ENCODE measurements around the gene QRSL1. TPM values are rescaled to one million over a fixed set of nuclear protein-coding genes. Genes with fewer than 3 reads are reported as not detected.

The QRSL1 gene
- total and polyA plus RNA-seq, 3 donors from 2014 or later: 9.1 to 13.3 (median 9.2) TPM

DNA sequence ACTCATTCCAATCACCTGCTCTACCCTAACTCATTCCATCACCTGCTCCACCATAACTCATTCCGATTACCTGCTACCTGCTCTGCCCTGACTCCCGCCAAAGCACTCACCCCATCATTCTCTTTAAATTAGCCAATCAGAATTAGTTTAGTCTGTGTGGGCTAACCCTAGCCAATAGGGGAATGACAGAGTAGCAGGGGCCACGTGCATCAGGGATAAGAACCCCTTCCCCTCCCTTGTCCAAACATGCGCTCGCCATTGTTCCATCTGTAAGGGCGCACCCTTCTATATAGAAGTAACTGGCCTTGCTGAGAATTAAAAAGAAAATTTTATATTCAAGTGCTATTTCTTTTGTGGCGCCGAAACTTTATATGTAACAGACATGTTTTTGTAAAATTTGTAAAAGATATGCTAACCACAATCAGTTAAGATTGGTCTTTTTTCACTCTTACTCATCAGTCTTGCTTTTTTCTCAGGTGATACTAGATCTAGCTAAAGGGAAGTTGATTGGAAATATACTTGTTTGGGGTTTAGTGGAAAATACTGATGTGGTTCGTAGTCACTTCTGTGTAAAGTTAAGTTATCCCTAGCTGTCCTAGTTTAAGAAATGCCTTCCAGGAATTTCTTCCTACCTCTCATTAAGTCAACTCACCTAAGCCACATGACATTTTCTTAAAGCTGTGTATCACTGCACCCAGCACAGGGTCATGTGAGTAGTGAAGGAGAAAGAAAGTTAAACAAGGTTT is 16.5 kb upstream of the QRSL1 start:
- no peak for DNase-seq
- no peaks in the 10 kb centered on the region for H3K36me3 ChIP-seq (ENCODE audit: low read depth, missing control alignments)

DNA sequence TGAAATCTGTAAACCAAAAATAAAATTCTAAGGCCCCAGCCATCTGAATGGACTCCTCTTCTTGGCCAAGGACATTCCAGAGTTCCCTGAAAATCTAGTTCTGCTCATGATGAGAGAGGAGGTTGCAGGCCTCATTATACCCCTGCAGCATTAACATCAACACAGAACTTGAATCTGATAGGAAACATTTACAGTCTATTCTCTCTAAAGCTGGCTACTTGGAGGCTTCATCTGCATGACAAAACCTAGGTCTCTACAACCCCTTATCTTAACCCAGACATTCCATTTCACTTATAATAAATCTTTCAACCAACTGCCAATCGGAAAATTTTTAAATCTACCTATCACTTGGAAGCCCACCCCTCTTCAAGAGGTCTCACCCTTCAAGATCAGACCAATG is 15.8 kb upstream of the QRSL1 start:
- 88 to 91% methylated on average over 1 of the region's 1 CpG for WGBS, 2 donors
- Histone ChIP-seq H3K27me3 (no peaks in the 10 kb centered on the region), H3K4me3 (no peak overlapping the region), H3K9me3 (no peaks in the 10 kb centered on the region), H3K4me1 (no peaks in the 10 kb centered on the region), H3K36me3 (ENCODE audit: low read depth, missing control alignments) (no peaks in the 10 kb centered on the region), H3K27ac (no peak overlapping the region)
- DNase-seq: no peak
- intact Hi-C loops (cut with DNase I; ENCODE audit: low total_unique reads): no loop called here
- TF ChIP-seq, protein P1, sequence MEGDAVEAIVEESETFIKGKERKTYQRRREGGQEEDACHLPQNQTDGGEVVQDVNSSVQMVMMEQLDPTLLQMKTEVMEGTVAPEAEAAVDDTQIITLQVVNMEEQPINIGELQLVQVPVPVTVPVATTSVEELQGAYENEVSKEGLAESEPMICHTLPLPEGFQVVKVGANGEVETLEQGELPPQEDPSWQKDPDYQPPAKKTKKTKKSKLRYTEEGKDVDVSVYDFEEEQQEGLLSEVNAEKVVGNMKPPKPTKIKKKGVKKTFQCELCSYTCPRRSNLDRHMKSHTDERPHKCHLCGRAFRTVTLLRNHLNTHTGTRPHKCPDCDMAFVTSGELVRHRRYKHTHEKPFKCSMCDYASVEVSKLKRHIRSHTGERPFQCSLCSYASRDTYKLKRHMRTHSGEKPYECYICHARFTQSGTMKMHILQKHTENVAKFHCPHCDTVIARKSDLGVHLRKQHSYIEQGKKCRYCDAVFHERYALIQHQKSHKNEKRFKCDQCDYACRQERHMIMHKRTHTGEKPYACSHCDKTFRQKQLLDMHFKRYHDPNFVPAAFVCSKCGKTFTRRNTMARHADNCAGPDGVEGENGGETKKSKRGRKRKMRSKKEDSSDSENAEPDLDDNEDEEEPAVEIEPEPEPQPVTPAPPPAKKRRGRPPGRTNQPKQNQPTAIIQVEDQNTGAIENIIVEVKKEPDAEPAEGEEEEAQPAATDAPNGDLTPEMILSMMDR (IDR thresholded peaks at IDR 0.05): no peak
- TF ChIP-seq POLR2A (IDR thresholded peaks at IDR 0.05): no peak

More for the DNA sequence above, 16.5 kb upstream of the QRSL1 start:
- Histone ChIP-seq H3K4me1 (no peaks in the 10 kb centered on the region), H3K27ac (no peak overlapping the region), H3K4me3 (no peak overlapping the region), H3K9me3 (no peaks in the 10 kb centered on the region), H3K27me3 (no peaks in the 10 kb centered on the region)
- intact Hi-C loops (cut with DNase I; ENCODE audit: low total_unique reads): no loop called here
- TF ChIP-seq, protein P1 (IDR thresholded peaks at IDR 0.05): no peak
- TF ChIP-seq POLR2A (IDR thresholded peaks at IDR 0.05): no peak
- WGBS, 2 donors: 91 to 93% methylated on average over 9 of the region's 9 CpGs

DNA sequence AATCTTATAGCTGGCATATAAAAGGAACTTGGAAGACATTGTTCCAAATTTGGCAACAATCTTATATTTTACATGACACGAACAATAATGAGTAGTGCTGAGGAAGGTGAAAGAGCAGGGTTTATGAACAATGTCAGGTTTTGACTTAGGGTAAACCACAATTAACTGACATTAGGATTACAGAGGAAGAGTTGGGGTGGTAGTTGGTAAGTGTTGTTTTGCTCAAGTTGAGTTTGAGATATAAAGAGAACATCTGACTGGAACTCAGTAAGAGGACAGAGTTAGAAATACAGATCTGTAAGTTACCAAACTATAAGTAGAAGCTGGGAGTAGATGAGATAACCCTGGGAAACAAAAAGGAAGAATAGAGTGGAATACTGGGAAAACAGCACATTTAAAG is 15.2 kb upstream of the QRSL1 start:
- WGBS, 2 donors: 56 to 74% methylated on average over 1 of the region's 1 CpG
- Histone ChIP-seq H3K4me1 (no peaks in the 10 kb centered on the region), H3K9me3 (no peaks in the 10 kb centered on the region), H3K27me3 (no peaks in the 10 kb centered on the region), H3K27ac (no peak overlapping the region), H3K36me3 (ENCODE audit: low read depth, missing control alignments) (no peaks in the 10 kb centered on the region), H3K4me3 (no peak overlapping the region)
- TF ChIP-seq, protein P1 (IDR thresholded peaks at IDR 0.05): no peak
- no peak for TF ChIP-seq POLR2A (IDR thresholded peaks at IDR 0.05)
- no peak for DNase-seq
- intact Hi-C loops (cut with DNase I; ENCODE audit: low total_unique reads): no loop called here

DNA sequence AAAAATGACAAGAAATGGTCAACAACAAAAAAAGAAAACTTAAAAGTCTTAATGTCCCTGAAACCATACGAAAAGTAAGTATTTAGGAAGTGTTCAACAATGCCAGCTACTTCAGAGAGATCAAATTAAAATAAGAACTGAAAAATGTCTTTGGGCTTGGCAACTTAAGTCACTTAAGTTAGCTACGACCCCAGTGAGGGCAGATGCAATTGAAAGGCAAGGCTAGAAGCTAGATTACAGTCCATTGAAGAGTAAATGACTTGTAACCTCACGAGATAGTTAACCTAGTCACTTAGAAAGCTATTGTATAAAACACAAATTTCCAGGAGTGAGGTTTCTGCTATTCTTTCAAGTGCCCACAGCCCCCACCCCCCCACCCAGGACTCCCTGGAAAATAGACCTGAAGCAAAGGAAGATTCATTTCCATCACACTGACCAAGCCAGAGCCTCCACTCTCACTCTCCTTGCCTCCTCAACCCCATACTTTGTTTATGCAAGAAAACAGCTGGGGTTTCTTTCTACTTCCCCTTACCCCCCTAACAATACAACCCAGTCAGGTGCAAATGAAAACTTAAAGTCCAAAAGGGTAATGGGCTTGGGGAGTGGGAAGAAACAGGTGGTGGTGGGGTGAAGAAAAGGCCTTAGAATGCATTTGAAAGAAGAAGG is 14.7 kb upstream of the QRSL1 start:
- Histone ChIP-seq H3K36me3 (ENCODE audit: low read depth, missing control alignments) (no peaks in the 10 kb centered on the region), H3K4me1 (no peaks in the 10 kb centered on the region), H3K4me3 (no peak overlapping the region), H3K27ac (no peak overlapping the region), H3K27me3 (no peaks in the 10 kb centered on the region), H3K9me3 (no peaks in the 10 kb centered on the region)
- DNase-seq: no peak
- WGBS, 2 donors: 65 to 82% methylated on average over 3 of the region's 3 CpGs
- TF ChIP-seq, protein P1 (IDR thresholded peaks at IDR 0.05): no peak
- no peak for TF ChIP-seq POLR2A (IDR thresholded peaks at IDR 0.05)
- intact Hi-C loops (cut with DNase I; ENCODE audit: low total_unique reads): no loop called here

Measured in testis (tissue), 3 donors.